Activated effector memory CD4-positive, alpha-beta T cell treated with anti-CD3 and anti-CD28 coated beads, Interleukin-2, amount 50 U/mL, for 16 hours (primary cell): ENCODE results near the gene FRYL.
"Not testable (repeated sequence)": the region's sequence is repeated elsewhere in the genome, so short reads cannot be mapped to it uniquely, and the experiment has no call there.

Experiments used
- DNase-seq: peaks from one replicate; pipeline ENCODE4 v3.0.0-alpha.2; 2020

Gene FRYL

DNA sequence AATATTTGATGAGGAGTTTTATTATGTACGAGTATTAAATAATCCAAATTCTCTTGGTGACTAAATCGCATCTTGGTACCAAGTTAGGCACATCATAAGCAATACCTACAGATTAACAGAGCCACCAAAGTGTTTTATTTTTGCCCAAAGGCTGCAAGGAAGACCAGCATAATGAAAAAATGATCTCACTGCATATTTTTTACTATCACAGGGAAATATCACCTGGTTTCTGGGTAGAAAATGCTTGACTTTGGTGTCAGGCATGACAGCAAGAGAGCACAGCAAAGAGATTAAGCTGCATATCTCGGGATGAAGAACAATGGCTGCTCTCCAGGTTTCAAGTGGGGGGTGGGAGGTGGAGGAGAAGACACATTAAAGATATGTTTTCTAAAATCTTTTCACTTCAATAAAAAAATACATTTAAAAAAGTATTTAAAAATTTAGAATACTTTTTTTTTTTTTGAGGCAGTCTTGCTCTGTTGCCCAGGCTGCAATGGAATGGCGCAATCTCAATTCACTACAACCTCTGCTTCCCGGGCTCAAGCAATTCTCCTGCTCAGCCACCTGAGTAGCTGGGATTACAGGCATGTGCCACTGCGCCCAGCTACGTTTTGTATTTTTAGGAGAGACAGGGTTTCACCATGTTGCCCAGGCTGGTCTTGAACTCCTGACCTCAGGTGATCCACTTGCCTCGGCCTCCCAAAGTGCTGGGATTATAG lies 86.1 kb downstream of the FRYL start:
- no peak for DNase-seq

DNA sequence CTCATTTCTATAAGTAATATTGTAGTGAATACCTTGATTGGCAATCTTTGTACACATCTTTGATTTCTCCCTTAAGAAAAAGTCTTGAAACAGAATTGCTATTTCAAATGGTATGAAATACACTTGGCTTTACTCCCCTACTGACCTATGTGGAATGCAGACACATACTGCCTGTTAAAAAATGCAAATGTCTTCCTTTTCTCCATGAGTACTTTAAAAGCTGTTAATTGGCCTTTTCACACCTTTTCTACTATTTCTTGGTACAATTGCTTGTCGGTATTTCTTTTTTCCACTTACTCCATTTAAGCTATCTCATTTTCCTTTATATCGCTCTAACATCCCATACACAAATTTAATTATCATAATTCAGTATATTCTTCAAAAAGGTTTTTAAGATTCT lies 87.2 kb downstream of the FRYL start:
- no peak for DNase-seq

GRCh38 chr4:48692044-48692443 lies 88.0 kb downstream of the FRYL start:
- no peak for DNase-seq

DNA sequence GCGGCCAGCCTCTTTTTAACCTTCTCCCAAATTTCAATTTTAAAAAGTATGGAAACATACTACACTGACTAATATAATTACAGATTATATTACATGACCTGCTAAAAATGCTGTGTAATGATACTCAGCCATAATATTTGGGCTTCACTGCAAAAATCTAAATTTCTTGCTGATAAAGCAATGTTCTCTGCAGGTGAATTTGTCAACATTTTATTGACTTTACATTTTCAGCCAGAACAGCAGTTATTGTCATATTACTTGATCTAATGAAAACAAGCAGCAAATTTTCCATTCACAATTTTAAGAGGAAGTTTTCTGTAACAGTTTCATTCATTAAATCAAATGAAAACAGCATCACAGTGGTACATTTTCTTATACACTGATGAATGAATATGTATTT lies 91.1 kb downstream of the FRYL start:
- no peak for DNase-seq

- DNase-seq = no peak
These were observed 92.6 kb downstream of the FRYL start for GRCh38 chr4:48687313-48688051.

DNA sequence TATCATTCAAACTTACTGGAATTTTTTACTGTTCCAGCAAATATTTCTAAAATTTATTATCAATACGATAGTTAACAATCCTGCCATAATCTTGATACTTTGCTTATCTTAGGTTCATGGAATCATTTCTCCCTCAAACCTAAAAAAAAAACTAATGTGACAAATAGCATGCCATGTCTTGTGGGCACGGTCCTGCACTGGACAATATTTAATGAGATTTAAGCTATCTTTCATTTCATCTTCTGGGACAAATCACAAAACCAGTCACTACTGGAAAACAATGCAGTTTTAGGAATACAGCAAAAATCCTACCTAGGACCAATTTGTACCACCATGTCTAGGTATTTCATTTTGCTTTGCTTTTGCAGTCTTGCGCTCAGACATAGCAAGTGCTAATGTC lies 93.7 kb downstream of the FRYL start:
- DNase-seq = no peak

- no peak for DNase-seq
These were observed 96.1 kb downstream of the FRYL start for GRCh38 chr4:48683784-48684666.

DNA sequence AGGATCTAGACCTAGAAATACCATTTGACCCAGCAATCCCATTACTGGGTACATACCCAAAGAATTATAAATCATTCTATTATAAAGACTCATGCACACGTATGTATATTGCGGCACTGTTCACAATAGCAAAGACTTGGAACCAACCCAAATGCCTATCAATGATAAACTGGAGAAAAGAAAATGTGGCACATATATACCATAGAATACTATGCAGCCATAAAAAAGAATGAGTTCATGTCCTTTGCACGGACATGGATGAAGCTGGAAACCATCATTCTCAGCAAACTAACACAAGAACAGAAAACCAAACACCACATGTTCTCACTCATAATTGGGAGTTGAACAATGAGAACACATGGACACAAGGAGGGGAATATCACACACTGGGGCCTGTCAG lies 97.2 kb downstream of the FRYL start:
- not testable (repeated sequence) for DNase-seq

DNA sequence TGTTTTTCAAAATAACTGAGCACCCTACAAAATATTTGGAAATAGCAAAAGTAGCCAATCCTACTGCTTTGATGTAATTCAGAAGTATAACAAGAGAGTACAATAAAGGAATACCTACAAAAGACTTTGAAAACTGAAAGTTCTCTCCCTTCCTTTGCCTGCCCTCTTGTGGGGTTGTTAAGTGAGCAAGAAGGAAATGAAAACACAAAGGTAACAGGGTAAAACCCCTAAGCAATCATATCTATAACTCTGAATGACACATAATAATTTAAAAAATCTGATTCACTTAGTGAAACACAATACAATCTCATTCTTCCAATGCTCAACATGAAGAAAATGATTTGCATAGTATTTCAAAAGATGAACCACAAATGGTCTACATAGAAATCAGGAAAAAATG lies 98.2 kb downstream of the FRYL start:
- DNase-seq = no peak

DNA sequence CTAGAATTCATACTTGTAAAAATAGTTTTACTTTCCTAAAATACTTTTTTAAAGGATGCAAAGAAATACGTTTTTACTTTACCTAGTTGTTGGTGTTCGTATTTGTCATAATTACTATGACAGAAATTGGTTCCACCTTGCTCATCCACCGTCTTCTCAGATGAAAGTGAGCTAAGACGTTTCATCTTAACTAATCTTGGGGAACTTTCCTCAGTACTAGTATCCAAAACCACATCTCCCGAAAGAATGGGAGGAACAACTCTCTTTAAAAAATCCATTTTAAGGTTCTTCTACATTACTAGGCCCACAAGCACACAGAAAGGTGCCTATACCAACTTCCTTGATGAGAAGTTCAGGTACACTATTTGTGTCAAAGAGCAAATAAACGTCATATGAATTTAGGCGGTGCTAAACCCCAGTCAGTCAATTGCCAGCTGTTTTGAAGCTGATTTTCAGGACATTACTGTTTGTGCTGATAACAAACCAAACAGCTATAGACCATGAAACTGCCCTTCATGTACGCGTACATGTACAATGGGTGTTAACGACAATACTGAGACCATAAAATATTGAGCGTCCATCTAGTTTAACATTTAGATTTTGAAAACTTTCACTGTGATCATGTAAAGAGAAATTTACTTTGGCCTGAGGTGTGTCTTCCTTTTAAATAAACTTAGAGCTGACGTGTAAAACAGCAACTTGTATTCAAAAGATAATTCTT lies 99.1 kb downstream of the FRYL start:
- DNase-seq = no peak

DNA sequence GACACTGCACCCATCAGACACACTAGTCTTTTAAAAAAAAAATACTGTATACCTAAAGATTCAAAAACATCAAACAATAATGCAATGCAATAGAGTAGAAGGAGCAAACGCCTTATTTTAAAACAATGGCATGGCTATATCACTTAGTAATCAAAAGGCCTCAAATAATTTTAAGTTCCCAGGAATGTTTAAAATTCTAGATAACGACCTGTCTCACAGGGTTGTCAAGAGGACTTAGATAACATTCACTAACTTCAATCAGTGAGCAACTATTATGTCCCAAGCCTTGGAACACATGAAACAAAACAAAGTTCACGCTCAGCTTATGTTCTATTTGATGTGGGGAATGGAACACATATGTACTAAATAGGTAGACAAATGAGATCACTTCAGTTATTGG lies 106.5 kb downstream of the FRYL start:
- no peak for DNase-seq

- DNase-seq = no peak
These were observed 109.5 kb downstream of the FRYL start for GRCh38 chr4:48670587-48670986.

GRCh38 chr4:48669086-48669485 lies 111.0 kb downstream of the FRYL start:
- no peak for DNase-seq

DNA sequence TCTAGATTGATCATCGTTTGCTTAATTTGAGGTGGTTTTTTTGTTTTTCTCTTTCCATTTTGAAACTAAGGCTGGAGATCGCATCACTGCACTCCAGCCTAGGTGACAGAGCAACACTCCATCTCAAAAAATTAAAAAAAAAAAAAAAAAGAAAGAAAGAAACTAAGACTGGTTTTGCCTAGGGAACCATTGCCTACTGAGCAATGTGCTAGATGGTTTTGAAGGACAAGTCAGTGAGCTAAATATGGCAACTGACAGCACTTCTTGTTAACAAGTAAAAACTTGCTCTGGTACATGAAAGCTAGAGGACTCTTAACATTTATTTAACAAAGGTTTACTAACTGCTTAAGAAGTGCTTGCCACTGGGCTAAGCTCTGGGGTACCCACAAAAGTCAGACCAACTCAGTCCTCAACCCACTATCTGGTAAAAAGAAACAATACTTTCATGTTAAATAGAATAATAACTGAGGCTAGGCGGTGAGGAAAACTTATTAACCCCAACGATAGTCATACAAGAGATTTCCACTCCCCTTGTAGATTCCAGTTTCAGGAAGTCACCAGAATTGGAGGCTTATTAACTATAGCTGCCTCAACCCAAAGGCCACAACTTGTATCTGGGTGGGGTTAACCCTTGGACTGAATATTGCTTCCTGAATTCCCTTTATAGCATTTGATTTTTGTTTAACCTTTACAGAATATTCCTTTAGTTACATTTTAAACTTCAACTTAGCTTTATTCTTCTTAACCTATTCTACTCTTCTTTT lies 111.6 kb downstream of the FRYL start:
- DNase-seq = no peak

DNA sequence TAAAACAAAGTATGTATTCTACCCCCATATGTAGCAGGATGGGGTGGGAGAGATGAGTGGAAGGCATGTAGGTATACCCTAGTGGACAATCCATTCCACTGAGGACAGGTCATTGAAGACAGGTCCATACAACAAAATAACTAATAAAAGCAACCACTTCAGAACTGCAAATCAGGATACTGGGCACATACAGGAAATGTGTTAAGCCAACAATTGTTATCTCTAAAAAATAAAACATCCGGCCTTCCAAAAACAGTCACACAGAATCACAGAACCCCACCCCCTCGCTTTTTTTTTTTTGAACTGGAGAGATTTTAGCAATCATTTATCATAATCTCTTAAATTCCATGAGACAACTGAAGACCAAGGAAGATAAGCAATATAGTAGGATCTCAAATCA lies 112.9 kb downstream of the FRYL start:
- no peak for DNase-seq

DNA sequence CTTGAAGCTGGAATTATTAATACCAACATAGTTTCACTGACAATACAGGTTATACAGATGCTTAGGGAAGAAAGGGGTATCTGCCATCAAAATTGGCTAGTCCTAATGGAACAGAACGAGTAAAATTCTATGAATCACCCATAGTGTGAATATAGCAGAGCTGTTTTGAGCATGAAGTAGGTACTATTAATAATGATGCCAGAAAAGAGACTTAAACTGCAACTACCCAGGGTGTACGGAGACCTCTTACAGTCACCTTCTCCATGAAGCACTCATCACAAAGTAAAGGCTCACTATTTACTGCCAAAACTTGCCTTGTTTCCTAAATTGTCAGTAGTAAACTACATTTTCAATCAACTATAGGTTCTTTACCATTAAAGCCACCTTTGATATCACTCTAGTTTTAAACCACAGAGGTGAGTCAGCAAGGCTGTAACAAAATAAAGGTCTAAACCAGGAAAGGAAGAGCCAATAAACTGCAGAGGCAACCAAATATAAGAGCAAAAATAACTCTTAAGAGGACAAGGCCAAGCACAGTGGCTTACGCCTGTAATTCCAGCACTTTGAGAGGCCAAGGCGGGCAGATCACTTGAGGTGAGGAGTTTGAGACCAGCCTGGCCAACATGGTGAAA lies 114.4 kb downstream of the FRYL start:
- no peak for DNase-seq

GRCh38 chr4:48664938-48665337 lies 115.1 kb downstream of the FRYL start:
- DNase-seq = no peak

GRCh38 chr4:48661391-48661790 lies 118.7 kb downstream of the FRYL start:
- DNase-seq = no peak

DNA sequence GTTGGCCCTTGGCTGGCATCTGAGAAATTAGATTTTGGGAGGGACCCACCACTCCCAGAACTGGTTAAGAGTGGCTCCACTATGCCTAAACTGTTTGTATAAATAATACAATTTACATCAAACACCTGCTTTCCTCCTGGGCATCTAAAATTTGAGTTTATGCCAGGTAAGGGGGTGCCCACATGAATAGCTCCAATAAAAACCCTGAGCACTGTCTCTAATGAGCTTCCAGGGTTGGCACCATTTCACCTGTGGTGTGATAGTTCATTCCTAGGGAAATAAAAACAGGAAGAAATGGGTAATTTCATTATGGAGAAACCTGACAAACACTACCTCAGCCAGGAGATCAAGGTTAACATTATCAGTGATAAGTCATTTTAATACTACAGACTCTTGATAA lies 119.7 kb downstream of the FRYL start:
- no peak for DNase-seq

GRCh38 chr4:48654015-48654664 lies 125.9 kb downstream of the FRYL start:
- DNase-seq = no peak
